ENCODE results near the gene TUBA3E. TPM values are rescaled to one million over a fixed set of nuclear protein-coding genes. Genes with fewer than 3 reads are reported as not detected.
"Not testable (repeated sequence)": the region's sequence is repeated elsewhere in the genome, so short reads cannot be mapped to it uniquely, and the experiment has no call there.

Gene TUBA3E
- total RNA-seq, 1 experiment from 2014 or later, result not detected

- H3K27ac Mint-ChIP-seq (ENCODE audit: unreplicated experiment); BruUV-seq (replicated peaks); H3K27me3 Mint-ChIP-seq (ENCODE audit: unreplicated experiment); intact Hi-C loops (cut with micrococcal nuclease; ENCODE audit: unreplicated experiment); DNase-seq; H3K4me3 Mint-ChIP-seq (ENCODE audit: low read depth, unreplicated experiment); H3K9me3 Mint-ChIP-seq (ENCODE audit: low read depth, unreplicated experiment); CTCF ChIA-PET: not testable (repeated sequence)
- Mint-ChIP-seq H3K4me1 (ENCODE audit: low read depth, unreplicated experiment) (peaks cover 16% of the 10 kb centered on the region), H3K36me3 (ENCODE audit: insufficient read depth, unreplicated experiment) (peaks cover 18% of the 10 kb centered on the region)
Observed at GRCh38 chr2:130228005-130228404, 29.8 kb upstream of the TUBA3E start.

GRCh38 chr2:130222523-130222922, 24.3 kb upstream of the TUBA3E start:
- intact Hi-C loops (cut with micrococcal nuclease; ENCODE audit: unreplicated experiment); H3K36me3 Mint-ChIP-seq (ENCODE audit: insufficient read depth, unreplicated experiment); H3K27ac Mint-ChIP-seq (ENCODE audit: unreplicated experiment); H3K27me3 Mint-ChIP-seq (ENCODE audit: unreplicated experiment); DNase-seq; CTCF ChIA-PET; H3K4me3 Mint-ChIP-seq (ENCODE audit: low read depth, unreplicated experiment); BruUV-seq (replicated peaks); H3K9me3 Mint-ChIP-seq (ENCODE audit: low read depth, unreplicated experiment); H3K4me1 Mint-ChIP-seq (ENCODE audit: low read depth, unreplicated experiment): not testable (repeated sequence)

DNA sequence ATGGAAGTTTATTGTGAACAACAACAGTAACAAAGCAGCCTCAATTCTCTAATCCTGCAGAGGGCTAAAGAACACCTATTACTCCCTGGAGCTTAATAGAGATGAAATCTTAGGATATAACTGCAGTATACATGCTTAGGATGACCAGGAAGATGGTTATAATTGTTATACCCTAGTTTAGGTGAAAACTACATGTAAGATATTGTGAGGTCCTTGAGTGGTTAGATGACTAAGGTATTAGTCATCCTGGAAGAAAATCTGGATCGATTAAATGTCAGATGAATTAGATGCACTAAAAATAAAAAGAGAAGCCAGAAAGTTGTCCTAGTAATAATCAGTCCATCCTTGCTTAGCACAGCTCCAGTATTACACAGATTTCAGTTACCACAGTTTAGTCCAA, 22.3 kb upstream of the TUBA3E start:
- BruUV-seq (replicated peaks); intact Hi-C loops (cut with micrococcal nuclease; ENCODE audit: unreplicated experiment); DNase-seq; H3K4me1 Mint-ChIP-seq (ENCODE audit: low read depth, unreplicated experiment); H3K9me3 Mint-ChIP-seq (ENCODE audit: low read depth, unreplicated experiment); H3K27ac Mint-ChIP-seq (ENCODE audit: unreplicated experiment); H3K4me3 Mint-ChIP-seq (ENCODE audit: low read depth, unreplicated experiment); H3K36me3 Mint-ChIP-seq (ENCODE audit: insufficient read depth, unreplicated experiment); CTCF ChIA-PET; H3K27me3 Mint-ChIP-seq (ENCODE audit: unreplicated experiment): not testable (repeated sequence)

DNA sequence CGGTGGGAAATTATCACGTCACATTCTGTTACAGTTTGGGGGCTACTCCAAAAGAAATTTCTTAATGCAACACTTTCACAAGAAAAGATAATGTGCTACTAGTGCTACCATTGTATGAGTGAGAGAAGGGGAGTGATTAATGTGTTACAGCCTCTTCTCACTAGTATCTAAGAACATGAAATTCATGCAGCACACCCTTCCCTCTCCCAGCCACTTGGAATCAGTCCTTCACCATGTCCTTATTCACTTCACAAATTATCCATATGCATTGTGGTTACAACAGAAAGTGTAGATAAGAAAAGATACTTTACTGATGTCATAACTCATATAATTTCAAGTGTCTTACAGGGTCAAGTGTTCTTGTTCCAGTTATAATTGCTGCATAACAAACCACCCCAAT, 20.9 kb upstream of the TUBA3E start:
- CTCF ChIA-PET; H3K27me3 Mint-ChIP-seq (ENCODE audit: unreplicated experiment); H3K36me3 Mint-ChIP-seq (ENCODE audit: insufficient read depth, unreplicated experiment); H3K27ac Mint-ChIP-seq (ENCODE audit: unreplicated experiment); H3K4me3 Mint-ChIP-seq (ENCODE audit: low read depth, unreplicated experiment); H3K4me1 Mint-ChIP-seq (ENCODE audit: low read depth, unreplicated experiment); BruUV-seq (replicated peaks); H3K9me3 Mint-ChIP-seq (ENCODE audit: low read depth, unreplicated experiment); intact Hi-C loops (cut with micrococcal nuclease; ENCODE audit: unreplicated experiment); DNase-seq: not testable (repeated sequence)

DNA sequence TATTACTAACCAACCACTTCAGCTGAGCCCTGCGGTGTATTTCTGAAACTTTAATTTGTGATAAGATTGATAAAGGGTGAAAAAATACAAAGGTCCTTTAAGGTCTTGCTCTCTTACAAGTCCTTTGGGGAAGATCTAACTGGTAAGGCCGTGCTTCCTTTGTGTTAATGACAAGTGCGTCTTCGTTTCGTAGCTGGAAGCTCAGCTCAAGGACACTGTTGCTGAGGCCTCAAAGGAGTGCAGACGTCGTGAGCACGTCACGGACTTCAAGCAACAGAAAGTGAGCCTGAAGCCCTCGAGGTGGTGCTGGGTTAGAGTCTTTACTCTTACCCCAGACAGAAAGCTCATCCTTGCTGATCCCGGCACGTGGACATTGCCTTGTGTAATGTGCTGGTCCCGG, 8.8 kb upstream of the TUBA3E start:
- CTCF ChIA-PET; BruUV-seq (replicated peaks); H3K27me3 Mint-ChIP-seq (ENCODE audit: unreplicated experiment); DNase-seq; intact Hi-C loops (cut with micrococcal nuclease; ENCODE audit: unreplicated experiment); H3K9me3 Mint-ChIP-seq (ENCODE audit: low read depth, unreplicated experiment); H3K27ac Mint-ChIP-seq (ENCODE audit: unreplicated experiment); H3K4me3 Mint-ChIP-seq (ENCODE audit: low read depth, unreplicated experiment); H3K4me1 Mint-ChIP-seq (ENCODE audit: low read depth, unreplicated experiment); H3K36me3 Mint-ChIP-seq (ENCODE audit: insufficient read depth, unreplicated experiment): not testable (repeated sequence)

DNA sequence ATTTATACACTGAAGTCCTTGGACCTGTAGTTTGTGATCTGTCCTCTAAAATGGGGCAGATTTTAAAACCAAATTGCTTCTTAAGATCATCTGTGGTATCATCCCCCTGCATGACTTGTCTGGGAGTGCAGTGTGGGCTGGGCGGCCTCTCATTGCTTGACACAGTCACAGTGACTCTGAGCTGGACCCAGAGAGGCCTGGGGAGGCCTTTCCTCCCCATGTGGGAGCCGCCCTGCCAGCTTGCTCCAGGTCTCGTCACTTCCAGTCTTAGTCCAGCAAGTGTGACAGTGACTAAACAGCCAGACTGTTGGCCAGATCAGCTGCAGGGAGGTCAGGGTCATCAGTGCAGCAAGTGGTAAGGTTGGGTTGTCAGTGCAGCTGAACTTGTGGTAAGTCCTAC, 4.9 kb upstream of the TUBA3E start:
- H3K9me3 Mint-ChIP-seq (ENCODE audit: low read depth, unreplicated experiment); H3K4me3 Mint-ChIP-seq (ENCODE audit: low read depth, unreplicated experiment); H3K4me1 Mint-ChIP-seq (ENCODE audit: low read depth, unreplicated experiment); DNase-seq; H3K27me3 Mint-ChIP-seq (ENCODE audit: unreplicated experiment); CTCF ChIA-PET; H3K36me3 Mint-ChIP-seq (ENCODE audit: insufficient read depth, unreplicated experiment); intact Hi-C loops (cut with micrococcal nuclease; ENCODE audit: unreplicated experiment); H3K27ac Mint-ChIP-seq (ENCODE audit: unreplicated experiment); BruUV-seq (replicated peaks): not testable (repeated sequence)

GRCh38 chr2:130202518-130202917, 4.3 kb upstream of the TUBA3E start:
- H3K4me3 Mint-ChIP-seq (ENCODE audit: low read depth, unreplicated experiment); intact Hi-C loops (cut with micrococcal nuclease; ENCODE audit: unreplicated experiment); H3K9me3 Mint-ChIP-seq (ENCODE audit: low read depth, unreplicated experiment); H3K4me1 Mint-ChIP-seq (ENCODE audit: low read depth, unreplicated experiment); H3K27ac Mint-ChIP-seq (ENCODE audit: unreplicated experiment); DNase-seq; BruUV-seq (replicated peaks); H3K36me3 Mint-ChIP-seq (ENCODE audit: insufficient read depth, unreplicated experiment); H3K27me3 Mint-ChIP-seq (ENCODE audit: unreplicated experiment); CTCF ChIA-PET: not testable (repeated sequence)

DNA sequence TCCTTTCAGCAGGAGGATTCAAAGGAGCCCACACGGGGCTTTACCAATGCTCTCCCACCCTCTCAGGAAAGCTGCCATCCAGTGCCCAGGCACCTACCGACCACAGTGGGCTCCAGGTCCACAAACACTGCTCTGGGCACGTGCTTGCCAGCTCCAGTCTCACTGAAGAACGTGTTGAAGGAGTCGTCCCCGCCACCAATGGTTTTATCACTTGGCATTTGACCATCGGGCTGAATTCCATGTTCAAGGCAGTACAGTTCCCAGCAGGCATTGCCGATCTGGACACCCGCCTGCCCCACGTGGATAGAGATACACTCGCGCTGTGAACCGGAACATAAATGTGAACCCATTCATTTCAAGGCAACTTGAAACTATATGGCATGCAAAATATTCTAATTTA, 2.2 kb downstream of the TUBA3E start:
- H3K36me3 Mint-ChIP-seq (ENCODE audit: insufficient read depth, unreplicated experiment); CTCF ChIA-PET; H3K27ac Mint-ChIP-seq (ENCODE audit: unreplicated experiment); DNase-seq; intact Hi-C loops (cut with micrococcal nuclease; ENCODE audit: unreplicated experiment); H3K4me3 Mint-ChIP-seq (ENCODE audit: low read depth, unreplicated experiment); H3K9me3 Mint-ChIP-seq (ENCODE audit: low read depth, unreplicated experiment); H3K27me3 Mint-ChIP-seq (ENCODE audit: unreplicated experiment); BruUV-seq (replicated peaks); H3K4me1 Mint-ChIP-seq (ENCODE audit: low read depth, unreplicated experiment): not testable (repeated sequence)

GRCh38 chr2:130195089-130195635, 3.1 kb downstream of the TUBA3E start:
- H3K27me3 Mint-ChIP-seq (ENCODE audit: unreplicated experiment); intact Hi-C loops (cut with micrococcal nuclease; ENCODE audit: unreplicated experiment); H3K4me3 Mint-ChIP-seq (ENCODE audit: low read depth, unreplicated experiment); H3K36me3 Mint-ChIP-seq (ENCODE audit: insufficient read depth, unreplicated experiment); CTCF ChIA-PET; BruUV-seq (replicated peaks); H3K9me3 Mint-ChIP-seq (ENCODE audit: low read depth, unreplicated experiment); H3K4me1 Mint-ChIP-seq (ENCODE audit: low read depth, unreplicated experiment); H3K27ac Mint-ChIP-seq (ENCODE audit: unreplicated experiment); DNase-seq: not testable (repeated sequence)

GRCh38 chr2:130193824-130194223, 4.4 kb downstream of the TUBA3E start:
- H3K27me3 Mint-ChIP-seq (ENCODE audit: unreplicated experiment); H3K36me3 Mint-ChIP-seq (ENCODE audit: insufficient read depth, unreplicated experiment); CTCF ChIA-PET; BruUV-seq (replicated peaks); intact Hi-C loops (cut with micrococcal nuclease; ENCODE audit: unreplicated experiment); H3K4me1 Mint-ChIP-seq (ENCODE audit: low read depth, unreplicated experiment); H3K9me3 Mint-ChIP-seq (ENCODE audit: low read depth, unreplicated experiment); DNase-seq; H3K4me3 Mint-ChIP-seq (ENCODE audit: low read depth, unreplicated experiment); H3K27ac Mint-ChIP-seq (ENCODE audit: unreplicated experiment): not testable (repeated sequence)

DNA sequence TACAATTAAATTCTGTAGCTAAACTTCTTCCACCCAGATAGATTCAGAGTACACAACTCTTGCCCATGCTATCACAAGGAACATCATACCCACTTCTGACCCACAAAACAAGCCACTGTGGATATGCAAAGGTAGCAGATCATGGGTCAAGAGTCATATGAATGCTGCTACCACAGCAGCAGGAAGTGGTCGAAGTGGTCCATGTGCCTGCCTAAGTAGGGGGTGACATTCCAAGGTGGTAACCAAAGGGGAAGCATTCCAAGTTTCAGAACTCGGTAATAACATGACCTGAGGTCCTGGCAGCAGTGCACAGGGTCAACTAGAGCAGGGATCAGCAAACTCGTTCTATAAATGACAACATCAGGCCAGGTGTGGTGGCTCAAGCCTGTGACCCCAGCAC, 5.8 kb downstream of the TUBA3E start:
- H3K27ac Mint-ChIP-seq (ENCODE audit: unreplicated experiment); intact Hi-C loops (cut with micrococcal nuclease; ENCODE audit: unreplicated experiment): not testable (repeated sequence)

More for the DNA sequence above, 5.8 kb downstream of the TUBA3E start:
- BruUV-seq (replicated peaks); DNase-seq; CTCF ChIA-PET; H3K9me3 Mint-ChIP-seq (ENCODE audit: low read depth, unreplicated experiment); H3K36me3 Mint-ChIP-seq (ENCODE audit: insufficient read depth, unreplicated experiment); H3K4me3 Mint-ChIP-seq (ENCODE audit: low read depth, unreplicated experiment); H3K4me1 Mint-ChIP-seq (ENCODE audit: low read depth, unreplicated experiment); H3K27me3 Mint-ChIP-seq (ENCODE audit: unreplicated experiment): not testable (repeated sequence)

All from Calu3 (cell line).